Trophoblast cell (in vitro differentiated cells and primary cell): ENCODE data around the gene RPL41.

ENCODE experiments used
- DNase-seq, 2 donors: peaks; one replicate each; pipeline ENCODE4 v3.0.0-alpha.2; 2016
- H2AFZ ChIP-seq: 2 replicates; pipeline ENCODE4 v1.6.1; 2013; ENCODE audit warnings: low read length, moderate library complexity, mild to moderate bottlenecking; ENCODE audit not compliant: insufficient read depth, poor library complexity
- H2AK5ac ChIP-seq: 2 replicates; pipeline ENCODE4 v1.6.1; 2013; ENCODE audit warnings: mild to moderate bottlenecking, low read length
- H2BK120ac ChIP-seq: 2 replicates; pipeline ENCODE4 v1.6.1; 2013; ENCODE audit warnings: low read length, mild to moderate bottlenecking, moderate library complexity; ENCODE audit not compliant: insufficient read depth, poor library complexity
- H2BK12ac ChIP-seq: 2 replicates; pipeline ENCODE4 v1.6.1; 2013; ENCODE audit warnings: mild to moderate bottlenecking, low read length, moderate library complexity
- H2BK5ac ChIP-seq: 2 replicates; pipeline ENCODE4 v1.6.1; 2013; ENCODE audit warnings: low read length, low read depth, moderate library complexity, mild to moderate bottlenecking; ENCODE audit not compliant: poor library complexity
- H3K14ac ChIP-seq: 2 replicates; pipeline ENCODE4 v1.6.1; 2013; ENCODE audit warnings: mild to moderate bottlenecking, low read length
- H3K18ac ChIP-seq: 2 replicates; pipeline ENCODE4 v1.6.1; 2013; ENCODE audit warnings: mild to moderate bottlenecking, low read length
- H3K23ac ChIP-seq: 2 replicates; pipeline ENCODE4 v1.6.1; 2013; ENCODE audit warnings: low read length
- H3K27ac ChIP-seq: 2 replicates; pipeline ENCODE4 v1.5.1; 2013; ENCODE audit warnings: low read depth, mild to moderate bottlenecking, inconsistent platforms, low read length, moderate library complexity
- H3K27me3 ChIP-seq: 2 replicates; pipeline ENCODE4 v1.6.1; 2013; ENCODE audit warnings: inconsistent platforms, mild to moderate bottlenecking, low read length, moderate library complexity; ENCODE audit not compliant: insufficient read depth
- H3K36me3 ChIP-seq, 2 experiments: 1 replicate in 1 of 2; 2 replicates in 1 of 2; pipeline ENCODE4 v1.6.1; 2013; ENCODE audit warnings: low read length in 2 of 2, mild to moderate bottlenecking in 2 of 2, moderate library complexity in 1 of 2; ENCODE audit not compliant: insufficient read depth in 2 of 2, control insufficient read depth in 1 of 2
- H3K4ac ChIP-seq: 2 replicates; pipeline ENCODE4 v1.6.1; 2013; ENCODE audit warnings: low read depth, mild to moderate bottlenecking, low read length, moderate library complexity
- H3K4me1 ChIP-seq, 2 experiments: 1 replicate in 1 of 2; 2 replicates in 1 of 2; pipeline ENCODE4 v1.6.1; 2013; ENCODE audit warnings: low read length in 2 of 2, mild to moderate bottlenecking in 2 of 2, moderate library complexity in 1 of 2; ENCODE audit not compliant: insufficient read depth in 2 of 2, control insufficient read depth in 1 of 2
- H3K4me2 ChIP-seq: 2 replicates; pipeline ENCODE4 v1.6.1; 2013; ENCODE audit warnings: inconsistent platforms, mild to moderate bottlenecking, low read length, moderate library complexity
- H3K4me3 ChIP-seq: 2 replicates; pipeline ENCODE4 v1.5.1; 2013; ENCODE audit warnings: mild to moderate bottlenecking, low read depth, low read length, inconsistent platforms
- H3K79me1 ChIP-seq: one replicate; pipeline ENCODE4 v1.6.1; 2013; ENCODE audit warnings: low read length
- H3K79me2 ChIP-seq: 2 replicates; pipeline ENCODE4 v1.6.1; 2013; ENCODE audit warnings: low read length, mild to moderate bottlenecking; ENCODE audit not compliant: control insufficient read depth, insufficient read depth, poor library complexity
- H3K9ac ChIP-seq: 2 replicates; pipeline ENCODE4 v1.6.1; 2013; ENCODE audit warnings: mild to moderate bottlenecking, low read length
- H3K9me3 ChIP-seq: 2 replicates; pipeline ENCODE4 v1.6.1; 2013; ENCODE audit warnings: low read depth, mild to moderate bottlenecking, control low read depth, inconsistent platforms, low read length; ENCODE audit not compliant: insufficient read depth
- H4K12ac ChIP-seq: 2 replicates; pipeline ENCODE4 v1.6.1; 2013; ENCODE audit warnings: low read depth, mild to moderate bottlenecking, low read length, moderate library complexity
- H4K8ac ChIP-seq: 2 replicates; pipeline ENCODE4 v1.6.1; 2013; ENCODE audit warnings: low read depth, mild to moderate bottlenecking, low read length, moderate library complexity
- H4K91ac ChIP-seq: one replicate; pipeline ENCODE4 v1.6.1; 2013; ENCODE audit warnings: low read depth, mild to moderate bottlenecking, low read length, moderate library complexity
- WGBS: extraction: QIAGEN DNeasy Blood & Tissue Kit; methylation state at CpG from one replicate; pipeline ENCODE4 v1.1.7; 2013; ENCODE audit warnings: missing lambda C conversion rate; ENCODE audit not compliant: insufficient read length, insufficient coverage; ENCODE audit errors: extremely low coverage; 5-methylcytosine and 5-hydroxymethylcytosine counted together

The RPL41 gene

GRCh38 chr12:56134897-56135296 lies 18.5 kb downstream of the RPL41 start:
- H3K9me3 ChIP-seq = peaks cover 2% of the 10 kb centered on the region
- H4K8ac ChIP-seq = no peak overlapping the region

GRCh38 chr12:56137853-56138571 lies 21.6 kb downstream of the RPL41 start:
- Histone ChIP-seq H3K9me3 (peaks cover 2% of the 10 kb centered on the region), H3K23ac (no peak overlapping the region), H3K4me3 (no peak overlapping the region), H2BK120ac (no peak overlapping the region), H2AFZ (no peak overlapping the region), H4K8ac (no peak overlapping the region), H3K4me1 (no peaks in the 10 kb centered on the region), H3K14ac (no peak overlapping the region), H3K79me1 (no peaks in the 10 kb centered on the region), H3K36me3 (peaks cover 45 to 58% of the 10 kb centered on the region in 2 experiments), H3K27ac (no peak overlapping the region), H3K27me3 (no peaks in the 10 kb centered on the region), H3K79me2 (no peaks in the 10 kb centered on the region), H3K4me2 (no peak overlapping the region), H3K4ac (no peak overlapping the region), H4K12ac (no peak overlapping the region), H2BK12ac (no peak overlapping the region), H3K9ac (peak overlapping the region; percentile 56), H4K91ac (no peak overlapping the region), H2AK5ac (no peak overlapping the region), H3K18ac (no peak overlapping the region), H2BK5ac (no peak overlapping the region)
- WGBS = no CpG with 5 or more reads among the region's 14 CpGs
- DNase-seq = no peak

More at GRCh38 chr12:56134897-56135296, 18.5 kb downstream of the RPL41 start:
- Histone ChIP-seq H3K14ac (no peak overlapping the region), H3K4ac (no peak overlapping the region), H3K23ac (no peak overlapping the region), H2BK120ac (no peak overlapping the region), H4K91ac (no peak overlapping the region), H3K4me1 (peaks cover 4 to 5% of the 10 kb centered on the region in 2 experiments), H3K4me3 (no peak overlapping the region), H3K79me2 (no peaks in the 10 kb centered on the region), H3K9ac (no peak overlapping the region), H3K27me3 (no peaks in the 10 kb centered on the region), H3K27ac (no peak overlapping the region), H3K79me1 (no peaks in the 10 kb centered on the region), H2AFZ (no peak overlapping the region), H3K4me2 (no peak overlapping the region), H4K12ac (no peak overlapping the region), H2BK12ac (no peak overlapping the region), H3K36me3 (peaks cover 48 to 66% of the 10 kb centered on the region in 2 experiments), H2BK5ac (no peak overlapping the region), H2AK5ac (no peak overlapping the region), H3K18ac (no peak overlapping the region)
- DNase-seq = no peak
- no CpG with 5 or more reads among the region's 6 CpGs for WGBS

GRCh38 chr12:56141946-56142784 lies 25.7 kb downstream of the RPL41 start:
- H2AFZ ChIP-seq = no peak overlapping the region
- no peak overlapping the region for H4K91ac ChIP-seq
- WGBS = no CpG with 5 or more reads among the region's 19 CpGs
- DNase-seq = no peak
- H3K27ac ChIP-seq = no peak overlapping the region
- no peak overlapping the region for H2BK120ac ChIP-seq
- no peak overlapping the region for H3K23ac ChIP-seq
- no peak overlapping the region for H3K18ac ChIP-seq
- H4K12ac ChIP-seq = no peak overlapping the region
- peaks cover 2% of the 10 kb centered on the region for H3K9me3 ChIP-seq
- no peak overlapping the region for H3K4me2 ChIP-seq
- H3K4me3 ChIP-seq = no peak overlapping the region
- H2BK12ac ChIP-seq = no peak overlapping the region
- no peak overlapping the region for H2BK5ac ChIP-seq
- H3K9ac ChIP-seq = no peak overlapping the region
- H3K4ac ChIP-seq = no peak overlapping the region
- no peak overlapping the region for H4K8ac ChIP-seq
- no peaks in the 10 kb centered on the region for H3K79me2 ChIP-seq
- H3K27me3 ChIP-seq = no peaks in the 10 kb centered on the region
- H3K36me3 ChIP-seq = peaks cover 43 to 57% of the 10 kb centered on the region in 2 experiments
- no peak overlapping the region for H3K14ac ChIP-seq
- H3K4me1 ChIP-seq = no peaks in the 10 kb centered on the region
- H3K79me1 ChIP-seq = no peaks in the 10 kb centered on the region
- H2AK5ac ChIP-seq = no peak overlapping the region

- Histone ChIP-seq H3K9ac (no peak overlapping the region), H4K8ac (no peak overlapping the region), H3K14ac (no peak overlapping the region), H3K4me1 (no peaks in the 10 kb centered on the region), H3K79me2 (no peaks in the 10 kb centered on the region), H2AFZ (no peak overlapping the region), H3K27me3 (no peaks in the 10 kb centered on the region), H4K12ac (no peak overlapping the region), H3K4me2 (no peak overlapping the region), H3K9me3 (no peaks in the 10 kb centered on the region), H3K36me3 (peaks cover 36 to 46% of the 10 kb centered on the region in 2 experiments), H2BK12ac (no peak overlapping the region), H3K4me3 (no peak overlapping the region), H3K4ac (no peak overlapping the region), H2BK5ac (no peak overlapping the region), H3K79me1 (no peaks in the 10 kb centered on the region), H2AK5ac (no peak overlapping the region), H2BK120ac (no peak overlapping the region), H3K23ac (no peak overlapping the region), H3K27ac (no peak overlapping the region), H3K18ac (no peak overlapping the region), H4K91ac (no peak overlapping the region)
- no peak for DNase-seq
- no CpG with 5 or more reads among the region's 4 CpGs for WGBS
These were observed 26.8 kb downstream of the RPL41 start for GRCh38 chr12:56143217-56143616.
